A673 (cell line): ENCODE data around the gene RSAD1. TPM values are rescaled to one million over a fixed set of nuclear protein-coding genes. Genes with fewer than 3 reads are reported as not detected.

Experiments used
- BruUV-seq: library from RNA; stranded (reverse); fragments of 400-500 nt; replicated peaks from 2 replicates; lab custom pipeline; 2021; lab: Mats Ljungman, UMichigan
- CTCF ChIA-PET: fragments of 300-600 bp; sonication (Branson Sonifier 250); formaldehyde crosslinking; loops from one replicate; lab custom pipeline; 2022; ENCODE audit warnings: antibody characterized with exemption; lab: Charles Lee
- POLR2A ChIA-PET: fragments of 300-600 bp; sonication (Branson Sonifier 250); formaldehyde crosslinking; loops from one replicate; lab custom pipeline; 2022; ENCODE audit warnings: antibody characterized with exemption; ENCODE audit not compliant: low non-redundant PET; lab: Charles Lee
- DNase-seq: peaks from one replicate; pipeline ENCODE4 v3.0.0-alpha.2; 2015; ENCODE audit warnings: low spot score
- H3K27ac ChIP-seq: fragments of 200-600 bp; sonication (generic); 2 replicates; pipeline ENCODE4 v1.5.1; 2016; ENCODE audit warnings: mixed run types, low read depth, mild to moderate bottlenecking, mixed read lengths, antibody characterized with exemption, low read length; ENCODE audit not compliant: poor library complexity, severe bottlenecking
- H3K27me3 ChIP-seq: fragments of 200-600 bp; sonication (generic); replicated peaks from 2 replicates; pipeline ENCODE4 v1.6.1; 2017; ENCODE audit warnings: mixed run types, low read depth, mild to moderate bottlenecking, mixed read lengths, antibody characterized with exemption, low read length; ENCODE audit not compliant: insufficient read depth, poor library complexity
- H3K36me3 ChIP-seq: fragments of 200-600 bp; sonication (generic); 2 replicates; pipeline ENCODE4 v1.6.1; 2016; ENCODE audit warnings: mixed run types, mild to moderate bottlenecking, mixed read lengths, antibody characterized with exemption, low read length; ENCODE audit not compliant: insufficient read depth, poor library complexity, severe bottlenecking
- H3K4me1 ChIP-seq: fragments of 200-600 bp; sonication (generic); 2 replicates; pipeline ENCODE4 v1.6.1; 2017; ENCODE audit warnings: mixed run types, mild to moderate bottlenecking, mixed read lengths, antibody characterized with exemption, low read length; ENCODE audit not compliant: insufficient read depth, poor library complexity, severe bottlenecking
- H3K4me3 ChIP-seq: fragments of 200-600 bp; sonication (generic); 2 replicates; pipeline ENCODE4 v1.5.1; 2016; ENCODE audit warnings: low read depth, mixed run types, mild to moderate bottlenecking, mixed read lengths, low read length; ENCODE audit not compliant: poor library complexity, severe bottlenecking
- H3K9me3 ChIP-seq: fragments of 200-600 bp; sonication (generic); 2 replicates; pipeline ENCODE4 v1.6.1; 2016; ENCODE audit warnings: mixed run types, low read depth, mild to moderate bottlenecking, mixed read lengths, antibody characterized with exemption, low read length; ENCODE audit not compliant: poor library complexity, severe bottlenecking
- CTCF ChIP-seq: fragments of 300-800, 200-600 bp; sonication (generic); conservative IDR thresholded peaks from 2 replicates; pipeline ENCODE4 v1.5.1; 2017; ENCODE audit warnings: low read depth, mild to moderate bottlenecking, antibody characterized with exemption, low read length, moderate library complexity, mixed read lengths
- EZH2 ChIP-seq: fragments of 200-600 bp; sonication (generic); IDR thresholded peaks from 2 replicates; pipeline ENCODE4 v1.6.1; 2017; ENCODE audit warnings: borderline replicate concordance, low read depth, mild to moderate bottlenecking, mixed read lengths, antibody characterized with exemption, low read length; ENCODE audit not compliant: poor library complexity, severe bottlenecking
- intact Hi-C: fragments of 100-400 bp; cut with micrococcal nuclease; formaldehyde crosslinking; loops from one replicate; pipeline ENCODE4 v1.10.0; 2022; ENCODE audit not compliant: unreplicated experiment
- total RNA-seq: library from RNA; stranded (reverse); gene quantifications from 2 replicates; pipeline ENCODE4 v1.2.3, GENCODE V29; 2021

RSAD1 gene
- total RNA-seq, 1 experiment from 2014 or later, result 44.3 TPM

GRCh38 chr17:50484386-50485155 is 5.9 kb downstream of the RSAD1 start:
- Histone ChIP-seq H3K27ac (no peak overlapping the region), H3K9me3 (no peaks in the 10 kb centered on the region), H3K4me3 (no peak overlapping the region), H3K36me3 (peaks cover 17% of the 10 kb centered on the region), H3K27me3 (no peaks in the 10 kb centered on the region), H3K4me1 (peaks cover 7% of the 10 kb centered on the region)
- DNase-seq, result no peak
- BruUV-seq, result no TSS peak
- no peak for TF ChIP-seq CTCF
- no peak for TF ChIP-seq EZH2
- CTCF ChIA-PET, result interaction anchor here (1.7 kb wide), 1 partner anchor 12 kb away, joined by 4 read pairs; no protein-coding TSS in a partner anchor
- POLR2A ChIA-PET, result no interaction called here
- intact Hi-C loops, result loop anchor here (5.0 kb wide), 1 partner anchor 58 kb away; no protein-coding TSS in a partner anchor

GRCh38 chr17:50487213-50488096 is 8.8 kb downstream of the RSAD1 start:
- intact Hi-C loops, result no loop called here
- no peaks in the 10 kb centered on the region for H3K9me3 ChIP-seq
- CTCF ChIA-PET, result interaction anchor here (1.0 kb wide), 1 partner anchor 10 kb away, joined by 3 read pairs; no protein-coding TSS in a partner anchor
- H3K4me1 ChIP-seq, result no peaks in the 10 kb centered on the region
- H3K36me3 ChIP-seq, result peaks cover 10% of the 10 kb centered on the region
- DNase-seq, result no peak
- no peaks in the 10 kb centered on the region for H3K27me3 ChIP-seq
- POLR2A ChIA-PET, result no interaction called here
- no TSS peak for BruUV-seq
- TF ChIP-seq CTCF (no peak), EZH2 (no peak)
- H3K4me3 ChIP-seq, result no peak overlapping the region
- no peak overlapping the region for H3K27ac ChIP-seq

- H3K27ac ChIP-seq, result no peak overlapping the region
- H3K36me3 ChIP-seq, result peaks cover 5% of the 10 kb centered on the region
- no peak overlapping the region for H3K4me3 ChIP-seq
- BruUV-seq, result no TSS peak
- no peaks in the 10 kb centered on the region for H3K9me3 ChIP-seq
- ChIA-PET POLR2A (no interaction called here), CTCF (interaction anchor here (0.5 kb wide), 1 partner anchor 20 kb away, joined by 4 read pairs; the partner anchor contains the start of gene CHAD)
- TF ChIP-seq EZH2, result no peak
- TF ChIP-seq CTCF, result no peak
- DNase-seq, result no peak
- H3K27me3 ChIP-seq, result no peaks in the 10 kb centered on the region
- no peaks in the 10 kb centered on the region for H3K4me1 ChIP-seq
- intact Hi-C loops, result no loop called here
These were observed 10.2 kb downstream of the RSAD1 start for GRCh38 chr17:50488880-50489279.
